ENCODE measurements around the gene FH.

The FH gene

GRCh38 chr1:241457421-241457820 is 62.1 kb downstream of the FH start:
- no peak for DNase-seq

- DNase-seq: no peak
These were observed 62.8 kb downstream of the FH start for GRCh38 chr1:241456743-241457142.

GRCh38 chr1:241453732-241454131 is 65.8 kb downstream of the FH start:
- DNase-seq: no peak

GRCh38 chr1:241451956-241452355 is 67.6 kb downstream of the FH start:
- peak in 1 of 14 donors; percentile 92 for DNase-seq

Measured in C1 segment of cervical spinal cord (tissue), 14 donors.